GM19025 (cell line): ENCODE data around the gene HOXC6.

Experiments
- ATAC-seq: cut with Tn5 transposase; IDR thresholded peaks from one replicate; pipeline ENCODE4 v1.9.1; 2021; ENCODE audit warnings: mild to moderate bottlenecking, low read depth, moderate library complexity; ENCODE audit not compliant: unreplicated experiment

HOXC6 gene

GRCh38 chr12:53989227-53990113 lies 38.8 kb upstream of the HOXC6 start:
- no peak for ATAC-seq

- ATAC-seq: no peak
Measured at GRCh38 chr12:53990311-53991076, 37.7 kb upstream of the HOXC6 start.

GRCh38 chr12:53991077-53991460 lies 37.2 kb upstream of the HOXC6 start:
- no peak for ATAC-seq

- no peak for ATAC-seq
Measured at GRCh38 chr12:53992377-53992889, 35.8 kb upstream of the HOXC6 start.

GRCh38 chr12:53993162-53994008 lies 34.9 kb upstream of the HOXC6 start:
- ATAC-seq: no peak

- no peak for ATAC-seq
Measured at GRCh38 chr12:53994009-53994263, 34.3 kb upstream of the HOXC6 start.

GRCh38 chr12:53994264-53995001 lies 33.8 kb upstream of the HOXC6 start:
- no peak for ATAC-seq

- ATAC-seq: no peak
Measured at GRCh38 chr12:53995002-53995377, 33.2 kb upstream of the HOXC6 start.

GRCh38 chr12:53995378-53996239 lies 32.6 kb upstream of the HOXC6 start:
- no peak for ATAC-seq

GRCh38 chr12:53996240-53997203 lies 31.7 kb upstream of the HOXC6 start:
- ATAC-seq: no peak

GRCh38 chr12:53997204-53998109 lies 30.8 kb upstream of the HOXC6 start:
- no peak for ATAC-seq

- no peak for ATAC-seq
Measured at GRCh38 chr12:53998110-53998899, 29.9 kb upstream of the HOXC6 start.

GRCh38 chr12:53998900-53999236 lies 29.4 kb upstream of the HOXC6 start:
- no peak for ATAC-seq

- no peak for ATAC-seq
Measured at GRCh38 chr12:53999559-54000115, 28.6 kb upstream of the HOXC6 start.

GRCh38 chr12:54000116-54001114 lies 27.8 kb upstream of the HOXC6 start, which contains the start of gene HOXC9:
Gene HOXC9, plus strand, starts transcription at chr12:54000161. Its CDS starts 28 bp downstream, at chr12:54000189.
- no peak for ATAC-seq
